ENCODE results near the gene ZNF415.
A peak's percentile ranks its signal among the peaks of the same experiment; 100 is the strongest.

Gene ZNF415

GRCh38 chr19:53091413-53092254 lies 41.1 kb downstream of the ZNF415 start:
- H3K27me3 ChIP-seq (ENCODE audit: insufficient read depth, low read depth, severe bottlenecking) = no peaks in the 10 kb centered on the region
- peaks cover 46% of the 10 kb centered on the region for H3K36me3 ChIP-seq
- H3K27ac ChIP-seq = no peak overlapping the region
- H3K4me3 ChIP-seq (ENCODE audit: low read depth, low read length) = no peak overlapping the region
- no peak for TF ChIP-seq CTCF (IDR thresholded peaks at IDR 0.05; ENCODE audit: low read depth, low read length)
- H3K9me3 ChIP-seq (ENCODE audit: severe bottlenecking) = no peaks in the 10 kb centered on the region
- DNase-seq = peak; percentile 48

- no peak for TF ChIP-seq CTCF (IDR thresholded peaks at IDR 0.05; ENCODE audit: low read depth, low read length)
- no peak for DNase-seq
- Histone ChIP-seq H3K9me3 (ENCODE audit: severe bottlenecking) (no peaks in the 10 kb centered on the region), H3K4me3 (ENCODE audit: low read depth, low read length) (no peak overlapping the region), H3K36me3 (peaks cover 55% of the 10 kb centered on the region), H3K27me3 (ENCODE audit: insufficient read depth, low read depth, severe bottlenecking) (no peaks in the 10 kb centered on the region), H3K27ac (no peak overlapping the region)
Measured at GRCh38 chr19:53088091-53088490, 44.6 kb downstream of the ZNF415 start.

GRCh38 chr19:53086949-53087348 lies 45.8 kb downstream of the ZNF415 start:
- H3K36me3 ChIP-seq = peaks cover 58% of the 10 kb centered on the region

GRCh38 chr19:53085496-53085895 lies 47.2 kb downstream of the ZNF415 start:
- no peak for TF ChIP-seq CTCF (IDR thresholded peaks at IDR 0.05; ENCODE audit: low read depth, low read length)
- Histone ChIP-seq H3K4me3 (ENCODE audit: low read depth, low read length) (no peak overlapping the region), H3K9me3 (ENCODE audit: severe bottlenecking) (peaks cover 3% of the 10 kb centered on the region), H3K27me3 (ENCODE audit: insufficient read depth, low read depth, severe bottlenecking) (no peaks in the 10 kb centered on the region), H3K27ac (no peak overlapping the region), H3K36me3 (peaks cover 49% of the 10 kb centered on the region)
- DNase-seq = no peak

More at GRCh38 chr19:53086949-53087348, 45.8 kb downstream of the ZNF415 start:
- Histone ChIP-seq H3K27me3 (ENCODE audit: insufficient read depth, low read depth, severe bottlenecking) (no peaks in the 10 kb centered on the region), H3K4me3 (ENCODE audit: low read depth, low read length) (no peak overlapping the region), H3K27ac (no peak overlapping the region), H3K9me3 (ENCODE audit: severe bottlenecking) (no peaks in the 10 kb centered on the region)
- TF ChIP-seq CTCF (IDR thresholded peaks at IDR 0.05; ENCODE audit: low read depth, low read length) = no peak
- DNase-seq = no peak

- Histone ChIP-seq H3K9me3 (ENCODE audit: severe bottlenecking) (peaks cover 3% of the 10 kb centered on the region), H3K27ac (no peak overlapping the region), H3K36me3 (peaks cover 39% of the 10 kb centered on the region), H3K4me3 (ENCODE audit: low read depth, low read length) (no peak overlapping the region), H3K27me3 (ENCODE audit: insufficient read depth, low read depth, severe bottlenecking) (no peaks in the 10 kb centered on the region)
- DNase-seq = no peak
- no peak for TF ChIP-seq CTCF (IDR thresholded peaks at IDR 0.05; ENCODE audit: low read depth, low read length)
Measured at GRCh38 chr19:53082929-53083328, 49.8 kb downstream of the ZNF415 start.
